GM13977 (cell line): Measurements from ENCODE around the gene PTP4A1.

Source experiments
- DNase-seq: peaks from one replicate; pipeline ENCODE4 v3.0.0; 2012; ENCODE audit warnings: low spot score
- in situ Hi-C: fragments of 300-500 bp; cut with MboI; formaldehyde crosslinking; loops from one replicate; pipeline ENCODE4 v1.12.0; 2022; ENCODE audit warnings: low sequenced_read_pairs, low pct_unique_long_range_greater_than_20kb, mixed read lengths, inconsistent platforms; ENCODE audit not compliant: unreplicated experiment
- TF ChIP-seq, protein P1 (sequence below): IDR thresholded peaks from 2 replicates; pipeline ENCODE4 v1.5.1; 2012; ENCODE audit warnings: mild to moderate bottlenecking, control low read depth; ENCODE audit not compliant: insufficient read depth; ENCODE audit errors: extremely low read depth, missing control alignments

Gene PTP4A1

DNA sequence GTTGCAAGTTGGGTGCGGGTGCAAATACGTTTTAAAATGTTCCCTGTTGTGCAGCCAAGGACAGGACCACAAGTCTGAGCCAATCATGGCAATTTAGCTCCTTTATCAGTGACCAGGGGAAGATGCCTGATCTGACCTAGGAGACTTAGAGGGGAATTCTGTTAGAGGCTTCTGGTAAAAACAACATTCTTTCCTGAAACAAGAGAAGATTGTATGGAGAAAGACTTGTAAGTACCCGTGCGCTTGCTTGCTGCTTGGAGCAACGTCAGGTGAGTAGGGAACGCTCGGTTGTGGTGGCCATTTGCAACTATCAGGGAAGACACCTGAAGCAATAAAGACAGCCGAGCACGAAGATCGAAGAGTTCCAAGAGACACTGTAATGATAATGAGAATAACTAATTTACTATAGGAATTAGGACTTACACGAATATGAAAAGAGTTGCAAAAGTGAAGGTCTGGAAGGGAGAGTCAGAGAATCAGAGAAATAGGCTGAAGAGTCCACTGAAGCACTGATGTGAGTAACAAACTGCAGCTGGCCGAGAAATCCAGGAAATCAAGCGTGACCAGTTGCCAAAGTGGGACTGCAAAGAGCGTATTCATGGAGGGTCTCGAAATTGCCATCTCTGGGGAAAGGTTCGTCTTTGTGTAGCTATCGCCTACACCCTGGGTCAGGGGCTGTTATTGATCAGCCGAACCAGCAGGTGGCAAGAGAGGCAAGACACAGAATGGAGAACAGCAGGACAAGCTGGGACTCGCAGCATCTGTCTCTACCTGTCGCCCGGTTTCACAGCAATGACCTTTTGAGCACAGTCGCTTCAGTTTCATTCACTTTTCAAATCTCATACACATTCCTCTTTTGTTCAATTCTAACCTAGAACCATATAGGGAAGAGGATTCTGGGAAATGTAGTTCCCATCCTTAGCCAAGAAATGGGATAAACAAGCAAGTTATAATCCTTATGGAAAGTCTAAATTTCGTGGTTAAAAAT lies 26.1 kb downstream of the PTP4A1 start:
- in situ Hi-C loops, result loop anchor here (10.0 kb wide), 1 partner anchor 166 kb away; no protein-coding TSS in a partner anchor
- TF ChIP-seq, protein P1, sequence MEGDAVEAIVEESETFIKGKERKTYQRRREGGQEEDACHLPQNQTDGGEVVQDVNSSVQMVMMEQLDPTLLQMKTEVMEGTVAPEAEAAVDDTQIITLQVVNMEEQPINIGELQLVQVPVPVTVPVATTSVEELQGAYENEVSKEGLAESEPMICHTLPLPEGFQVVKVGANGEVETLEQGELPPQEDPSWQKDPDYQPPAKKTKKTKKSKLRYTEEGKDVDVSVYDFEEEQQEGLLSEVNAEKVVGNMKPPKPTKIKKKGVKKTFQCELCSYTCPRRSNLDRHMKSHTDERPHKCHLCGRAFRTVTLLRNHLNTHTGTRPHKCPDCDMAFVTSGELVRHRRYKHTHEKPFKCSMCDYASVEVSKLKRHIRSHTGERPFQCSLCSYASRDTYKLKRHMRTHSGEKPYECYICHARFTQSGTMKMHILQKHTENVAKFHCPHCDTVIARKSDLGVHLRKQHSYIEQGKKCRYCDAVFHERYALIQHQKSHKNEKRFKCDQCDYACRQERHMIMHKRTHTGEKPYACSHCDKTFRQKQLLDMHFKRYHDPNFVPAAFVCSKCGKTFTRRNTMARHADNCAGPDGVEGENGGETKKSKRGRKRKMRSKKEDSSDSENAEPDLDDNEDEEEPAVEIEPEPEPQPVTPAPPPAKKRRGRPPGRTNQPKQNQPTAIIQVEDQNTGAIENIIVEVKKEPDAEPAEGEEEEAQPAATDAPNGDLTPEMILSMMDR, result peak; percentile 89
- DNase-seq, result peak; percentile 76

DNA sequence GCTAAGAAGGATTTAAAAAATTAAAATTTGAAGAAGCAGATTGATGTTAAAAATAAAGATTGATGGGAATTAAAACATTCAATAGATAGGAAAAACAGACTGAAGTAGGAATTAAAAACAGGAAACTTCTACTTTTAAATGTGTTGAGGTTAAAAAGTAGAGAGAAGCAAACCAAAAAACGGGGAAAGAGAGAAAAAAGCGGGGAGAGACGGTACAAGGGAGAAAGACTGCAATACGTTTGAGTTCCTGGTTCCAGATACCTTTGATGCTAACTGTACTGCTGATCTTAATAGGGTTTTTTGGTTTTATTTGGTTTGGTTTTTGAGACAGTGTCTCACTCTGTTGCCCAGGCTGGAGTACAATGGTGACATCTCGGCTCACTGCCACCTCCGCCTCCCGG lies 27.0 kb downstream of the PTP4A1 start:
- in situ Hi-C loops, result loop anchor here (10.0 kb wide), 1 partner anchor 166 kb away; no protein-coding TSS in a partner anchor

DNA sequence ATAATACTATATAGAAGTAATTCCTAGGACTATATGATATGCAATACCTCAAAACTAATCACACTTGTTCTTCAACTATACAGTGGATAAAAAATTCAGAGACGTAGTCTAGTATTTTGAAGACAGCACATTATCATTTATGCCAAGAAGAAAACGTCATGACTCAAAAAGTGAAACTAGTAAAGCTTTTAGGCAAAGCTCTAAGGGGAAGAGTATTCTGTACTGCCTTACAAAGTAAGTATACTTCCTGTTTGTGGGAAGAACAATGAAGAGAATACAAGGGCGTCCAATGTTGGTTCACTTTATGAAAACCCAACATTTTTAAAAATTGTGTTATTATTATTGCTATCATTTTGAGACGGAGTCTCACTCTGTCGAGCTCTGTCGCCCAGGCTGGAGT lies 27.9 kb downstream of the PTP4A1 start:
- in situ Hi-C loops, result no loop called here
- DNase-seq, result no peak
- TF ChIP-seq, protein P1, result no peak

More for the DNA sequence above, 27.0 kb downstream of the PTP4A1 start:
- TF ChIP-seq, protein P1, result no peak
- no peak for DNase-seq

DNA sequence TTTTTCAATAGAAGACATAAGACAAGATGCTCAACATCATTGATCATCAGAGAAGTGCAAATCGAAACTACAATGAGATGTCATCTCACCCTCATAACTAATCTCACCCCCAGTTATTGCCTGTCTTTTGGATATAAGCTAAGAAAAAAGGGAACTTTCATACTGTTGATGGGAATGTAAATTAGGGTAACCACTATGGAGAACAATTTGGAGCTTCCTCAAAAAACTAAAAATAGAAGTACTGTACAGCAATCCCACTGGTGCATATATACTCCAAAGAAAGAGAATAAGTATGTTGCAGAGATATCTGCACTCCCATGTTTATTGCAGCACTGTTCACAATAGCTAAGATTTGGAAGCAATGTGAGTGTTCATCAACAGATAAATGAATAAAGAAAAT lies 37.0 kb downstream of the PTP4A1 start:
- no peak for DNase-seq
- in situ Hi-C loops, result no loop called here
- TF ChIP-seq, protein P1, result no peak

DNA sequence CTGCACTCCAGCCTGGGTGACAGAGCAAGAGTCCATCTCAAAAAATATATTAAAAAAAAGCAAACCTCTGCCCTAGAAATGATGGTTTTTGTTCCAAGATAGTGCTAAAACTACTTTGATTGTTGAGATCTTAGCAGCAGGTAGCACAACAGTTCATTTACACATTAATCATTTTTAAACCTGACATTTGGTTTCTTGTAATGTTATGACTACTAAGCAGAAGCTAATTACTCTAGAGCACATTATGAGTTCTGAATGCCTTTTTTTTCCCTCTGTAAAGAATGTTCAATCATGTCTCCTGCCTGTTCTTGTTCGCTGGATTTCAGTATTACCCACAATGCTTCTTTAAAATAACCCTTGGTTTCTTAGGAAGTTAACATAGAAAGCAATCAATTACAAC lies 38.7 kb downstream of the PTP4A1 start:
- in situ Hi-C loops, result no loop called here
- no peak for DNase-seq
- TF ChIP-seq, protein P1, result no peak

DNA sequence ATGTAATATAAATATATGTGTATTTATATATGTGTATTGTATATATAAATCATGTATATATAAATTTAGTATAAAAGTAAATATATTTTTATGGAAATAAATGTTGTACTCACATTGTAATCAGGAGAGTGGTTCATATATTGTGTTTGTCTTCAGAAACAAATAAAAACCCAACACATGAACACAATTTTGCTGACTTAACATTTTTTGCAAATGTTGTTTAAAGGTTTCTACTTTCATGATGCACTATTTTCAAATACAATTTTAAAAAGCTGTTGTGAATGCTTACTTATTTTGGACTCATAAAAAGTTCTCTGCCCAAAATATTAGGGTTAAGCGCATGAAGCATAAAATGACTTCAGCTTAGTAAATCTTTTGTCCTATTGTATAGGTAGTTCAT lies 39.3 kb downstream of the PTP4A1 start:
- in situ Hi-C loops, result no loop called here
- TF ChIP-seq, protein P1, result no peak
- DNase-seq, result no peak
